PC-9 (cell line): ENCODE results near the gene EPB41L4A. TPM values are rescaled to one million over a fixed set of nuclear protein-coding genes. Genes with fewer than 3 reads are reported as not detected.

Experiments used
- BruUV-seq: library from RNA; stranded (reverse); fragments of 400-500 nt; replicated peaks from 2 replicates; lab custom pipeline; 2021; lab: Mats Ljungman, UMichigan
- CTCF ChIA-PET: fragments of 300-600 bp; sonication (Branson Sonifier 250); formaldehyde crosslinking; loops from one replicate; lab custom pipeline; 2022; ENCODE audit warnings: antibody characterized with exemption; lab: Charles Lee
- POLR2A ChIA-PET: fragments of 300-600 bp; sonication (Branson Sonifier 250); formaldehyde crosslinking; loops from one replicate; lab custom pipeline; 2022; ENCODE audit warnings: antibody characterized with exemption; ENCODE audit not compliant: unreplicated experiment; lab: Charles Lee
- DNase-seq, 2 experiments: peaks; one replicate each; pipeline versions ENCODE4 v3.0.0 to v3.0.0-alpha.2; 2015 to 2022; ENCODE audit warnings: mixed read lengths in 1 of 2
- H2AFZ ChIP-seq: fragments of 200-600 bp; sonication (generic); 2 replicates; pipeline ENCODE4 v1.8.1; 2017; ENCODE audit warnings: antibody characterized with exemption
- H3F3A ChIP-seq: fragments of 200-600 bp; sonication (generic); 2 replicates; pipeline ENCODE4 v1.8.1; 2017; ENCODE audit warnings: antibody characterized with exemption, mild to moderate bottlenecking, low read depth; ENCODE audit not compliant: insufficient read depth
- H3K27ac ChIP-seq: fragments of 200-600 bp; sonication (generic); 2 replicates; pipeline ENCODE4 v1.6.1; 2016; ENCODE audit warnings: mixed run types
- H3K27me3 ChIP-seq: fragments of 200-600 bp; sonication (generic); 2 replicates; pipeline ENCODE4 v1.6.1; 2016; ENCODE audit warnings: low read depth, mixed run types; ENCODE audit not compliant: insufficient read depth
- H3K36me3 ChIP-seq: fragments of 200-600 bp; sonication (generic); 2 replicates; pipeline ENCODE4 v1.6.1; 2016; ENCODE audit warnings: low read depth, mixed run types
- H3K4me1 ChIP-seq: fragments of 200-600 bp; sonication (generic); replicated peaks from 2 replicates; pipeline ENCODE4 v1.6.1; 2016; ENCODE audit warnings: mixed run types; ENCODE audit not compliant: insufficient read depth
- H3K4me2 ChIP-seq: fragments of 200-600 bp; sonication (generic); 2 replicates; pipeline ENCODE4 v1.6.1; 2017; ENCODE audit warnings: mixed run types
- H3K4me3 ChIP-seq: fragments of 200-600 bp; sonication (generic); 2 replicates; pipeline ENCODE4 v1.6.1; 2016; ENCODE audit warnings: mixed run types
- H3K79me2 ChIP-seq: fragments of 200-600 bp; sonication (generic); 2 replicates; pipeline ENCODE4 v1.6.1; 2017; ENCODE audit warnings: low read depth, mixed run types
- H3K9me2 ChIP-seq: fragments of 200-600 bp; sonication (generic); 2 replicates; pipeline ENCODE4 v1.8.1; 2017; ENCODE audit warnings: mild to moderate bottlenecking; ENCODE audit not compliant: insufficient read depth
- H3K9me3 ChIP-seq: fragments of 200-600 bp; sonication (generic); 2 replicates; pipeline ENCODE4 v1.8.1; 2016; ENCODE audit warnings: low read depth; ENCODE audit not compliant: insufficient read depth
- H4K20me1 ChIP-seq: fragments of 200-600 bp; sonication (generic); 2 replicates; pipeline ENCODE4 v1.8.1; 2017; ENCODE audit not compliant: insufficient read depth
- EZH2 ChIP-seq: fragments of 200-600 bp; sonication (generic); IDR thresholded peaks from 2 replicates; pipeline ENCODE4 v1.8.0; 2017; ENCODE audit warnings: antibody characterized with exemption, low read depth
- intact Hi-C: fragments of 100-400 bp; cut with micrococcal nuclease; formaldehyde crosslinking; loops from one replicate; pipeline ENCODE4 v1.10.0; 2022; ENCODE audit not compliant: unreplicated experiment
- total RNA-seq: library from RNA; stranded (reverse); gene quantifications from 2 replicates; pipeline ENCODE4 v1.2.3, GENCODE V29; 2021
- TF ChIP-seq, protein P1 (sequence below): fragments of 200-600 bp; sonication (generic); conservative IDR thresholded peaks from 2 replicates; pipeline ENCODE4 v1.6.1; 2017; ENCODE audit warnings: mixed run types, antibody characterized with exemption, mild to moderate bottlenecking, moderate library complexity

The EPB41L4A gene
- total RNA-seq, 1 experiment from 2014 or later, result 9.4 TPM

DNA sequence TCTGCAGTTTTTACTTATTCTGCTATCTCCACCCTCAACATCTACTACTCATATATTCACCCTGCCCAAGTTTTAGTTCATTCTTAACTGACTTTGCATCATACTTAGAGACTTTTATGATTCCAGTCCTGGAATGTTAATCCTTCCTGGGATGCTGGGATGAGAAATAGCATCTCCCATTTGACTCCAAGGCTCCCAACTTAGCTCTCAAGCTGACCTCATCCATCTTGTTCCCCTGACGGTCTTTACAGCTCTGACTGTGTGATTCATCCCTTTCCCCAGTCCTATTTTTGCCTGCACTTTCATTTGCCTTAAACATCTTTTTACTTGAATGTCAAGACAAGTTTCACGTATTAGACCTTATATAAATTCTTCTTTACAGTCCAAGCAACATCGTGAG lies 297.8 kb downstream of the EPB41L4A start:
- H3K4me2 ChIP-seq, result no peak overlapping the region
- no peaks in the 10 kb centered on the region for H3K9me2 ChIP-seq
- H3K27me3 ChIP-seq, result peaks cover 14% of the 10 kb centered on the region
- H2AFZ ChIP-seq, result no peak overlapping the region
- H3K27ac ChIP-seq, result no peak overlapping the region
- H3K9me3 ChIP-seq, result no peaks in the 10 kb centered on the region
- no peaks in the 10 kb centered on the region for H3K36me3 ChIP-seq
- no peaks in the 10 kb centered on the region for H3K79me2 ChIP-seq
- POLR2A ChIA-PET, result no interaction called here
- intact Hi-C loops, result no loop called here
- H3F3A ChIP-seq, result no peaks in the 10 kb centered on the region
- TF ChIP-seq, protein P1, sequence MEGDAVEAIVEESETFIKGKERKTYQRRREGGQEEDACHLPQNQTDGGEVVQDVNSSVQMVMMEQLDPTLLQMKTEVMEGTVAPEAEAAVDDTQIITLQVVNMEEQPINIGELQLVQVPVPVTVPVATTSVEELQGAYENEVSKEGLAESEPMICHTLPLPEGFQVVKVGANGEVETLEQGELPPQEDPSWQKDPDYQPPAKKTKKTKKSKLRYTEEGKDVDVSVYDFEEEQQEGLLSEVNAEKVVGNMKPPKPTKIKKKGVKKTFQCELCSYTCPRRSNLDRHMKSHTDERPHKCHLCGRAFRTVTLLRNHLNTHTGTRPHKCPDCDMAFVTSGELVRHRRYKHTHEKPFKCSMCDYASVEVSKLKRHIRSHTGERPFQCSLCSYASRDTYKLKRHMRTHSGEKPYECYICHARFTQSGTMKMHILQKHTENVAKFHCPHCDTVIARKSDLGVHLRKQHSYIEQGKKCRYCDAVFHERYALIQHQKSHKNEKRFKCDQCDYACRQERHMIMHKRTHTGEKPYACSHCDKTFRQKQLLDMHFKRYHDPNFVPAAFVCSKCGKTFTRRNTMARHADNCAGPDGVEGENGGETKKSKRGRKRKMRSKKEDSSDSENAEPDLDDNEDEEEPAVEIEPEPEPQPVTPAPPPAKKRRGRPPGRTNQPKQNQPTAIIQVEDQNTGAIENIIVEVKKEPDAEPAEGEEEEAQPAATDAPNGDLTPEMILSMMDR, result no peak
- TF ChIP-seq EZH2, result no peak
- no peaks in the 10 kb centered on the region for H3K4me1 ChIP-seq
- DNase-seq, result no peak
- H3K4me3 ChIP-seq, result no peak overlapping the region
- no peaks in the 10 kb centered on the region for H4K20me1 ChIP-seq
- no TSS peak for BruUV-seq
- CTCF ChIA-PET, result no interaction called here

DNA sequence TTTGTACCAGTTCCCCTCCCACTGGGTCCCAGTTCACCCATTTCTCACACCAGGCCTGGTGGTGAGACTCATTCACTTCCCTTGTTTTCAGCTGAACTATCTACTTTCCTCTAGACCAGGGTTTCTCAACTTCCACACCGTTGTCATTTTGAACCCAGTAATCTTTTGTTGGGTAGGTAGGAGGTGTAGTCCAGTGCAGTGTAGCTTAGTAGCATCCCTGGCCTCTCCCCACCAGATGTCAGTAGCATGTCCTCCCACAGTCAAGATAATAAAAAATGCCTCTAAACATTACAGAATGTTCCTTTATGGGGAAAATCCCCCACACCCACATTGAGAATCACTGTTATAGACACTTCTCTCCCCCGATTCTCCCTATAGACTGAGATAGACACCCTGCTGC lies 299.1 kb downstream of the EPB41L4A start:
- Histone ChIP-seq H3K4me1 (no peaks in the 10 kb centered on the region), H3K9me3 (no peaks in the 10 kb centered on the region), H3K27me3 (peaks cover 14% of the 10 kb centered on the region), H2AFZ (no peak overlapping the region), H3K36me3 (no peaks in the 10 kb centered on the region), H3K27ac (no peak overlapping the region), H3K4me3 (no peak overlapping the region), H3K9me2 (no peaks in the 10 kb centered on the region), H3F3A (no peaks in the 10 kb centered on the region), H3K79me2 (no peaks in the 10 kb centered on the region), H3K4me2 (no peak overlapping the region), H4K20me1 (no peaks in the 10 kb centered on the region)
- ChIA-PET POLR2A (no interaction called here), CTCF (no interaction called here)
- intact Hi-C loops, result no loop called here
- no peak for DNase-seq
- BruUV-seq, result no TSS peak
- no peak for TF ChIP-seq EZH2
- TF ChIP-seq, protein P1, result no peak

DNA sequence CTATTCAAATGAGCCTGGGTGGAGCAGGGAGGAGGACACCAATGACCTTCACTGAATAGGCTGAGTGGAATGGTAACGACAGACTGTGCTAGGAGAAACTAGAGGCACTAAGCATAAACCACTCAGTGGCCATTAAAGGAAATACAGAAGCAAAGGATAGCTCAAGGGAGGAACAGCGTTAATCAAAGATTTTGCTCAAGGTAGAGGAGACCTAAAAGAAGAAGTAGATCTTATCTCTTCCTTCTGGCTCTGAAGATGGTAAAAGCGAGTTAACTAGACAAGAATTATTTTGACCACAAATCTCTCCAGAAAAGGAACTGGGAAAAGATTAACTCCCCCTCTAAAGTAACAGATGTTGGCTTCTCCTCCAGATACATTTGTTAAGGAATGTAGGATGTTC lies 299.6 kb downstream of the EPB41L4A start:
- H3K79me2 ChIP-seq, result no peaks in the 10 kb centered on the region
- H3K4me1 ChIP-seq, result no peaks in the 10 kb centered on the region
- H3K9me3 ChIP-seq, result no peaks in the 10 kb centered on the region
- H3K36me3 ChIP-seq, result no peaks in the 10 kb centered on the region
- H3K4me2 ChIP-seq, result no peak overlapping the region
- no TSS peak for BruUV-seq
- H3K27ac ChIP-seq, result no peak overlapping the region
- H2AFZ ChIP-seq, result no peak overlapping the region
- ChIA-PET CTCF (no interaction called here), POLR2A (no interaction called here)
- H3K9me2 ChIP-seq, result no peaks in the 10 kb centered on the region
- no peak overlapping the region for H3K4me3 ChIP-seq
- H3K27me3 ChIP-seq, result peaks cover 14% of the 10 kb centered on the region
- intact Hi-C loops, result no loop called here
- H3F3A ChIP-seq, result no peaks in the 10 kb centered on the region
- no peak for DNase-seq
- TF ChIP-seq EZH2, result no peak
- TF ChIP-seq, protein P1, result no peak
- H4K20me1 ChIP-seq, result no peaks in the 10 kb centered on the region
